Measurements from ENCODE around the gene EGFLAM. TPM values are rescaled to one million over a fixed set of nuclear protein-coding genes. Genes with fewer than 3 reads are reported as not detected.
A peak's percentile ranks its signal among the peaks of the same experiment; 100 is the strongest.

The EGFLAM gene
- polyA plus RNA-seq, 1 donor from 2014 or later: not detected

DNA sequence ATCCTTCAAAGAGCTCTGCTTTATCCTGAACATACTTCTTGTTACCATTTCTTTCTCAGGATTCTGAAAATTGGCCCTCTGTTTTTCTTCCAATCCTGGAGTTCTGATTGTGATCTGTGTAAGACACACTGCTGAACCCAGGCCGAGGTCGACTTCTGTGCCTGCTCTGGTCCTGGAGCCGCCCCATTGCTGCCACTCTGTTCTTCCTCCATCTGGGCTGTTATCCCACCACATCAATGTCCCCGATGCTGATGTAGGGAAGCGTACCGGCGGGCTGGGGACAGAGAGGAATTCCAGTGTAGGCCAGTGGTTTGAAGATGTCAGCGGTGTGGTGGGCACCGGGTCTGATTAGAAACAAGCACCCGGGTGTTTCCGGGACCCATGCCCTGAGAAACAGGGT, 195.6 kb downstream of the EGFLAM start:
- no peak for TF ChIP-seq TAF1 (IDR thresholded peaks at IDR 0.05; ENCODE audit: low read depth)
- TF ChIP-seq, protein P1, sequence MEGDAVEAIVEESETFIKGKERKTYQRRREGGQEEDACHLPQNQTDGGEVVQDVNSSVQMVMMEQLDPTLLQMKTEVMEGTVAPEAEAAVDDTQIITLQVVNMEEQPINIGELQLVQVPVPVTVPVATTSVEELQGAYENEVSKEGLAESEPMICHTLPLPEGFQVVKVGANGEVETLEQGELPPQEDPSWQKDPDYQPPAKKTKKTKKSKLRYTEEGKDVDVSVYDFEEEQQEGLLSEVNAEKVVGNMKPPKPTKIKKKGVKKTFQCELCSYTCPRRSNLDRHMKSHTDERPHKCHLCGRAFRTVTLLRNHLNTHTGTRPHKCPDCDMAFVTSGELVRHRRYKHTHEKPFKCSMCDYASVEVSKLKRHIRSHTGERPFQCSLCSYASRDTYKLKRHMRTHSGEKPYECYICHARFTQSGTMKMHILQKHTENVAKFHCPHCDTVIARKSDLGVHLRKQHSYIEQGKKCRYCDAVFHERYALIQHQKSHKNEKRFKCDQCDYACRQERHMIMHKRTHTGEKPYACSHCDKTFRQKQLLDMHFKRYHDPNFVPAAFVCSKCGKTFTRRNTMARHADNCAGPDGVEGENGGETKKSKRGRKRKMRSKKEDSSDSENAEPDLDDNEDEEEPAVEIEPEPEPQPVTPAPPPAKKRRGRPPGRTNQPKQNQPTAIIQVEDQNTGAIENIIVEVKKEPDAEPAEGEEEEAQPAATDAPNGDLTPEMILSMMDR (IDR thresholded peaks at IDR 0.05; ENCODE audit: poor library complexity, severe bottlenecking): no peak
- TF ChIP-seq EZH2 (IDR thresholded peaks at IDR 0.05; ENCODE audit: borderline replicate concordance, insufficient read depth, low read length, poor library complexity, severe bottlenecking): no peak
- TF ChIP-seq, protein P2, sequence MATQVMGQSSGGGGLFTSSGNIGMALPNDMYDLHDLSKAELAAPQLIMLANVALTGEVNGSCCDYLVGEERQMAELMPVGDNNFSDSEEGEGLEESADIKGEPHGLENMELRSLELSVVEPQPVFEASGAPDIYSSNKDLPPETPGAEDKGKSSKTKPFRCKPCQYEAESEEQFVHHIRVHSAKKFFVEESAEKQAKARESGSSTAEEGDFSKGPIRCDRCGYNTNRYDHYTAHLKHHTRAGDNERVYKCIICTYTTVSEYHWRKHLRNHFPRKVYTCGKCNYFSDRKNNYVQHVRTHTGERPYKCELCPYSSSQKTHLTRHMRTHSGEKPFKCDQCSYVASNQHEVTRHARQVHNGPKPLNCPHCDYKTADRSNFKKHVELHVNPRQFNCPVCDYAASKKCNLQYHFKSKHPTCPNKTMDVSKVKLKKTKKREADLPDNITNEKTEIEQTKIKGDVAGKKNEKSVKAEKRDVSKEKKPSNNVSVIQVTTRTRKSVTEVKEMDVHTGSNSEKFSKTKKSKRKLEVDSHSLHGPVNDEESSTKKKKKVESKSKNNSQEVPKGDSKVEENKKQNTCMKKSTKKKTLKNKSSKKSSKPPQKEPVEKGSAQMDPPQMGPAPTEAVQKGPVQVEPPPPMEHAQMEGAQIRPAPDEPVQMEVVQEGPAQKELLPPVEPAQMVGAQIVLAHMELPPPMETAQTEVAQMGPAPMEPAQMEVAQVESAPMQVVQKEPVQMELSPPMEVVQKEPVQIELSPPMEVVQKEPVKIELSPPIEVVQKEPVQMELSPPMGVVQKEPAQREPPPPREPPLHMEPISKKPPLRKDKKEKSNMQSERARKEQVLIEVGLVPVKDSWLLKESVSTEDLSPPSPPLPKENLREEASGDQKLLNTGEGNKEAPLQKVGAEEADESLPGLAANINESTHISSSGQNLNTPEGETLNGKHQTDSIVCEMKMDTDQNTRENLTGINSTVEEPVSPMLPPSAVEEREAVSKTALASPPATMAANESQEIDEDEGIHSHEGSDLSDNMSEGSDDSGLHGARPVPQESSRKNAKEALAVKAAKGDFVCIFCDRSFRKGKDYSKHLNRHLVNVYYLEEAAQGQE (IDR thresholded peaks at IDR 0.05; ENCODE audit: borderline replicate concordance): no peak
- TF ChIP-seq MXI1 (conservative IDR thresholded peaks at IDR 0.05; ENCODE audit: poor library complexity, severe bottlenecking): no peak
- no peak for TF ChIP-seq EP300 (conservative IDR thresholded peaks at IDR 0.05; ENCODE audit: poor library complexity, severe bottlenecking)
- TF ChIP-seq POLR2AphosphoS5 (IDR thresholded peaks at IDR 0.05): no peak
- no peak for TF ChIP-seq RAD21 (conservative IDR thresholded peaks at IDR 0.05)
- no peak for TF ChIP-seq SMC3 (conservative IDR thresholded peaks at IDR 0.05; ENCODE audit: poor library complexity)
- Histone ChIP-seq H3F3A (ENCODE audit: insufficient read depth, low read length, poor library complexity, severe bottlenecking) (no peaks in the 10 kb centered on the region), H3K27ac (ENCODE audit: low read length) (no peak overlapping the region), H3K9me3 (ENCODE audit: low read length) (no peaks in the 10 kb centered on the region), H3K4me2 (ENCODE audit: low read length) (no peak overlapping the region), H2AFZ (ENCODE audit: low read depth, low read length) (no peak overlapping the region), H3K9me2 (ENCODE audit: insufficient read depth, low read length) (no peaks in the 10 kb centered on the region), H3K27me3 (ENCODE audit: insufficient read depth, low read depth, low read length) (no peaks in the 10 kb centered on the region), H3K36me3 (ENCODE audit: insufficient read depth, low read length) (no peaks in the 10 kb centered on the region), H3K9ac (ENCODE audit: low read length) (no peak overlapping the region), H3K4me3 (ENCODE audit: low read length) (no peak overlapping the region), H4K20me1 (ENCODE audit: insufficient read depth) (no peaks in the 10 kb centered on the region), H3K79me2 (replicated peaks; ENCODE audit: insufficient read depth, low read length) (no peaks in the 10 kb centered on the region)

DNA sequence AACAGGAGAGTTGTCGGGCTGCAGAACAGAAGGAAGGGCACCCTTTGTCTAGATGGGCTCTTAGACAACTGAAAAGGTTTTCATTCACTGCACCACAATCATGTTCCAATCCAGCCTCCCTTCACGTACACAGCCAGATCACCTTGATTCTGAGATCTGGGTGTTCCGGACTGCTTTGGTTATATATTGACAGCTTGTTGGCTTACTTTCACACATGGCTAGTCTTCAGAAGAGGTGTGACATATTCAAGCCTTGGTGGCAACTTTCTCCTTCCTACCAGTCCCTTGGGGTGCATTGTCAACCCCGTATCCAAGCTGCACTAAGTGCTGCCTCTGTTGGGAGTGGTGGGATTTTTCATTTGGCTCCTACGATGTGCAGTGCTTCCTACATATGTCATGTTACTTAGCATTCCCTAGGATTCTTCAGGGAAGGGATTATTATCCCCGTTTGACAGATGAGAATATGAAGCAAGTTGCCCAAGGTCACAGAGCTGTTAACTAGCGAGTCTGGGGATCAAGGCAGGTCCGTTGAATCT, 197.5 kb downstream of the EGFLAM start:
- no peaks in the 10 kb centered on the region for H3K36me3 ChIP-seq (ENCODE audit: insufficient read depth, low read length)
- H3K9me2 ChIP-seq (ENCODE audit: insufficient read depth, low read length): no peaks in the 10 kb centered on the region
- H3K4me3 ChIP-seq (ENCODE audit: low read length): no peak overlapping the region
- H3K9ac ChIP-seq (ENCODE audit: low read length): no peak overlapping the region
- no peaks in the 10 kb centered on the region for H3K27me3 ChIP-seq (ENCODE audit: insufficient read depth, low read depth, low read length)
- no peak overlapping the region for H3K27ac ChIP-seq (ENCODE audit: low read length)
- H2AFZ ChIP-seq (ENCODE audit: low read depth, low read length): no peak overlapping the region
- H3K79me2 ChIP-seq (replicated peaks; ENCODE audit: insufficient read depth, low read length): no peaks in the 10 kb centered on the region
- H3F3A ChIP-seq (ENCODE audit: insufficient read depth, low read length, poor library complexity, severe bottlenecking): no peaks in the 10 kb centered on the region
- H3K4me2 ChIP-seq (ENCODE audit: low read length): no peak overlapping the region
- TF ChIP-seq EP300 (conservative IDR thresholded peaks at IDR 0.05; ENCODE audit: poor library complexity, severe bottlenecking): no peak
- TF ChIP-seq, protein P2 (IDR thresholded peaks at IDR 0.05; ENCODE audit: borderline replicate concordance): peak; percentile 37
- H3K9me3 ChIP-seq (ENCODE audit: low read length): no peaks in the 10 kb centered on the region
- H4K20me1 ChIP-seq (ENCODE audit: insufficient read depth): no peaks in the 10 kb centered on the region

Data from neural cell (in vitro differentiated cells).